Keratinocyte (primary cell): ENCODE measurements around the gene PRCP. TPM values are rescaled to one million over a fixed set of nuclear protein-coding genes. Genes with fewer than 3 reads are reported as not detected.
A peak's percentile ranks its signal among the peaks of the same experiment; 100 is the strongest.

Experiments used
- DNase-seq: peaks from one replicate; pipeline ENCODE4 v3.0.0-alpha.2; 2011; ENCODE audit warnings: low read depth, missing footprints, low spot score
- FAIRE-seq: peaks from 2 replicates; lab custom pipeline; 2011; peaks lifted over from hg19 to GRCh38; lab: Jason Lieb, UNC
- H2AFZ ChIP-seq: 2 replicates; pipeline ENCODE4 v1.6.0; 2012; ENCODE audit warnings: low read length, control low read depth, inconsistent platforms; ENCODE audit not compliant: control insufficient read depth
- H3K27ac ChIP-seq: 2 replicates; pipeline ENCODE4 v1.5.1; 2011; ENCODE audit warnings: low read length; ENCODE audit not compliant: control insufficient read depth, insufficient read depth
- H3K27me3 ChIP-seq: 3 replicates; pipeline ENCODE4 v1.6.0; 2011; ENCODE audit warnings: low read length; ENCODE audit not compliant: control insufficient read depth, insufficient read depth; ENCODE audit errors: extremely low read depth
- H3K36me3 ChIP-seq, 2 experiments: 2 replicates in 1 of 2; 3 replicates in 1 of 2; pipeline ENCODE4 v1.5.1; 2011; ENCODE audit warnings: low read length in 2 of 2, mild to moderate bottlenecking in 1 of 2; ENCODE audit not compliant: control insufficient read depth in 2 of 2, insufficient read depth in 2 of 2; ENCODE audit errors: extremely low read depth in 1 of 2
- H3K4me1 ChIP-seq: 3 replicates; pipeline ENCODE4 v1.5.1; 2011; ENCODE audit warnings: low read length; ENCODE audit not compliant: control insufficient read depth, insufficient read depth; ENCODE audit errors: extremely low read depth
- H3K4me2 ChIP-seq: 3 replicates; pipeline ENCODE4 v1.6.0; 2011; ENCODE audit warnings: low read depth, low read length; ENCODE audit not compliant: control insufficient read depth, insufficient read depth; ENCODE audit errors: extremely low read depth
- H3K4me3 ChIP-seq, 3 experiments: fragments of 200-600 bp in 1 of 3; sonication (generic) in 1 of 3; 2 replicates in 2 of 3; 3 replicates in 1 of 3; pipeline ENCODE4 v1.5.1; 2011 to 2016; ENCODE audit warnings: low read length in 3 of 3, mild to moderate bottlenecking in 3 of 3, control low read depth in 2 of 3, inconsistent platforms in 1 of 3, low read depth in 1 of 3, mixed read lengths in 1 of 3, mixed run types in 1 of 3, moderate library complexity in 1 of 3; ENCODE audit not compliant: control insufficient read depth in 2 of 3, insufficient read depth in 2 of 3; ENCODE audit errors: extremely low read depth in 1 of 3
- H3K79me2 ChIP-seq: 2 replicates; pipeline ENCODE4 v1.6.0; 2012; ENCODE audit warnings: low read length; ENCODE audit not compliant: control insufficient read depth, insufficient read depth
- H3K9ac ChIP-seq: 3 replicates; pipeline ENCODE4 v1.6.0; 2011; ENCODE audit warnings: low read length; ENCODE audit not compliant: control insufficient read depth, insufficient read depth; ENCODE audit errors: extremely low read depth
- H3K9me1 ChIP-seq: 3 replicates; pipeline ENCODE4 v1.6.0; 2011; ENCODE audit warnings: low read length; ENCODE audit not compliant: control insufficient read depth, insufficient read depth; ENCODE audit errors: extremely low read depth
- H3K9me3 ChIP-seq: 2 replicates; pipeline ENCODE4 v1.5.1; 2012; ENCODE audit warnings: low read depth, low read length; ENCODE audit not compliant: control insufficient read depth
- H4K20me1 ChIP-seq: 3 replicates; pipeline ENCODE4 v1.6.0; 2011; ENCODE audit warnings: low read length; ENCODE audit not compliant: control insufficient read depth, insufficient read depth; ENCODE audit errors: extremely low read depth
- CTCF ChIP-seq, 3 experiments: IDR thresholded peaks in 1 of 3; conservative IDR thresholded peaks in 1 of 3; optimal IDR thresholded peaks in 1 of 3; 2 replicates in 2 of 3; 3 replicates in 1 of 3; pipeline versions ENCODE3 to v1.5.1; 2011; ENCODE audit warnings: low read length in 3 of 3, mild to moderate bottlenecking in 3 of 3, moderate library complexity in 2 of 3, control low read depth in 1 of 3, inconsistent platforms in 1 of 3; ENCODE audit not compliant: insufficient read depth in 2 of 3; ENCODE audit errors: extremely low read depth in 1 of 3
- EZH2 ChIP-seq: IDR thresholded peaks from one replicate; pipeline ENCODE4 v1.6.1; 2012; ENCODE audit warnings: inconsistent platforms, mild to moderate bottlenecking, low read length, moderate library complexity
- dilution Hi-C: fragments of 300-500 bp; cut with MboI; formaldehyde crosslinking; loops from one replicate; pipeline ENCODE4 v1.7.0; 2020; ENCODE audit warnings: low sequenced_read_pairs; ENCODE audit not compliant: extremely low pct_ligation_motif_present
- polyA plus RNA-seq, 5 experiments: library from polyadenylated mRNA; depleted of rRNA in 3 of 5; stranded (reverse) in 3 of 5; stranded (forward) in 1 of 5; unstranded in 1 of 5; fragments of >200 nt; gene quantifications; 1 replicate in 1 of 5; 2 replicates in 3 of 5; 3 replicates in 1 of 5; pipeline versions ENCODE4 v1.2.1 to v1.2.3, GENCODE V29; 2011 to 2012; ENCODE audit warnings: missing spikeins in 2 of 5, low read depth in 1 of 5, low replicate concordance in 1 of 5

Gene PRCP
- polyA plus RNA-seq, 1 donor (not counting 4 experiments of a cell fraction or from before 2014, with no cell fraction given) = 43.5 TPM

GRCh38 chr11:82903843-82904586 lies 3.8 kb upstream of the PRCP start:
- no peaks in the 10 kb centered on the region for H3K27me3 ChIP-seq
- TF ChIP-seq EZH2 (no peak), CTCF (optimal IDR thresholded peaks at IDR 0.05 in 1 of 3, IDR thresholded peaks at IDR 0.05 in 1 of 3, conservative IDR thresholded peaks at IDR 0.05 in 1 of 3; ENCODE audit: extremely low read depth in 1 of 3, insufficient read depth in 2 of 3, low read length in 3 of 3) (no peak)
- FAIRE-seq = no peak
- no peak overlapping the region for H3K9ac ChIP-seq
- dilution Hi-C loops = no loop called here
- H3K9me1 ChIP-seq = no peaks in the 10 kb centered on the region
- no peaks in the 10 kb centered on the region for H3K9me3 ChIP-seq
- H4K20me1 ChIP-seq = no peaks in the 10 kb centered on the region
- H2AFZ ChIP-seq = peak overlapping the region; percentile 11
- peak overlapping the region; percentile 48 for H3K4me2 ChIP-seq
- peaks cover 45% of the 10 kb centered on the region for H3K79me2 ChIP-seq
- H3K36me3 ChIP-seq = no peaks in the 10 kb centered on the region
- no peak overlapping the region for H3K27ac ChIP-seq
- no peak for DNase-seq
- H3K4me3 ChIP-seq = peak overlapping the region in 1 of 3 experiments; percentile 9
- H3K4me1 ChIP-seq = peaks cover 26% of the 10 kb centered on the region

DNA sequence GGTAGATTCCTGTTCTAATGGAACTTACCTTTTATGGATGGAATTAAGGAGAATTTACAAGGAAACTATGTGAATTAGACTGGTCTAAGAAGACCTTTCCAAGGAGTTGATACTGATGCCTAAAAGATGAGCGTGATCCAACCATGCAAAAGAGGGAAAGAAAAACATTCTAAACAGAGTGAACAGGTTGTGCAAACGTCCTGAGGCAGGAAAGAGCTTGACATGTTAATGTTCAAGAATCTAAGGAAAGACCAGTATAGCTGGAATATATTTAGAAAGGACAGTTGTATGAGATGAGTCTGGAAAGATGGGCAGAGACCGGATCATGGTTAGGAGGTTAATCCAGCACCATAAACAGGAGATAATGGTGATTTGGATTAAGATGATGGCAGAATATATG lies 2.6 kb upstream of the PRCP start:
- Histone ChIP-seq H3K36me3 (no peaks in the 10 kb centered on the region), H2AFZ (no peak overlapping the region), H3K9ac (no peak overlapping the region), H3K4me1 (peaks cover 26% of the 10 kb centered on the region), H3K4me3 (peak overlapping the region in 1 of 3 experiments; percentile 89), H3K9me3 (no peaks in the 10 kb centered on the region), H3K79me2 (peaks cover 41% of the 10 kb centered on the region), H3K4me2 (peak overlapping the region; percentile 91), H4K20me1 (no peaks in the 10 kb centered on the region), H3K9me1 (no peaks in the 10 kb centered on the region), H3K27me3 (no peaks in the 10 kb centered on the region), H3K27ac (no peak overlapping the region)
- DNase-seq (no peak), FAIRE-seq (no peak)
- dilution Hi-C loops = no loop called here
- TF ChIP-seq CTCF (optimal IDR thresholded peaks at IDR 0.05 in 1 of 3, IDR thresholded peaks at IDR 0.05 in 1 of 3, conservative IDR thresholded peaks at IDR 0.05 in 1 of 3; ENCODE audit: extremely low read depth in 1 of 3, insufficient read depth in 2 of 3, low read length in 3 of 3) (no peak), EZH2 (no peak)
